A549 (cell line): ENCODE results near the gene LAMA2. TPM values are rescaled to one million over a fixed set of nuclear protein-coding genes. Genes with fewer than 3 reads are reported as not detected.

Source experiments
- ATAC-seq, 2 experiments: fragments of 200-7000 bp in 1 of 2; fragments of >200 bp in 1 of 2; cut with Nextera tagmentation in 1 of 2; cut with Tn5 transposase in 1 of 2; 3 replicates each; pipeline versions ENCODE4 v1.8.0 to v1.9.1; 2018 to 2020; ENCODE audit warnings: mild to moderate bottlenecking in 1 of 2, moderate library complexity in 1 of 2
- CTCF ChIA-PET: fragments of 300-600 bp; sonication (Branson Sonifier 250); formaldehyde crosslinking; extraction: SDS; loops from one replicate; lab custom pipeline; 2021; ENCODE audit warnings: antibody characterized with exemption, inconsistent platforms; lab: Yijun Ruan, JAX
- POLR2A ChIA-PET: fragments of 350-600 bp; formaldehyde crosslinking; extraction: SDS; loops from one replicate; lab custom pipeline; 2021; ENCODE audit warnings: antibody characterized with exemption, inconsistent platforms; lab: Yijun Ruan, JAX
- DNase-seq, 2 experiments: peaks; one replicate each; pipeline versions ENCODE4 v3.0.0 to v3.0.0-alpha.2; 2011 to 2016; ENCODE audit warnings: low read depth in 1 of 2, low spot score in 1 of 2
- FAIRE-seq: peaks from 2 replicates; lab custom pipeline; 2011; peaks lifted over from hg19 to GRCh38; lab: Jason Lieb, UNC
- H3K27ac ChIP-seq, 2 experiments: fragments of >200 bp; sonication (Bioruptor Twin); formaldehyde crosslinking; 3 replicates each; pipeline ENCODE4 v1.5.1; 2016 to 2017
- H3K4me1 ChIP-seq: fragments of >200 bp; sonication (Bioruptor Twin); formaldehyde crosslinking; 3 replicates; pipeline ENCODE4 v1.6.1; 2016
- H3K4me2 ChIP-seq: fragments of >200 bp; sonication (Bioruptor Twin); formaldehyde crosslinking; 3 replicates; pipeline ENCODE4 v1.6.1; 2016
- H3K4me3 ChIP-seq: fragments of >200 bp; sonication (Bioruptor Twin); formaldehyde crosslinking; 3 replicates; pipeline ENCODE4 v1.5.1; 2016
- H3K9me3 ChIP-seq: fragments of >200 bp; sonication (Bioruptor Twin); formaldehyde crosslinking; 3 replicates; pipeline ENCODE4 v1.6.1; 2016
- BHLHE40 ChIP-seq: IDR thresholded peaks from 2 replicates; pipeline ENCODE4 v1.6.1; 2012; ENCODE audit warnings: low read depth, low read length, inconsistent platforms
- CEBPB ChIP-seq, 2 experiments: fragments of >200 bp in 1 of 2; sonication (Bioruptor Twin) in 1 of 2; formaldehyde crosslinking in 1 of 2; IDR thresholded peaks; 2 replicates each; pipeline ENCODE4 v1.6.1; 2012 to 2016
- EHF ChIP-seq: fragments of 250-450 bp; sonication (Bioruptor Pico); IDR thresholded peaks from 2 replicates; pipeline ENCODE4 v1.5.0; 2020; ENCODE audit warnings: mild to moderate bottlenecking
- EHMT2 ChIP-seq: fragments of 200-600 bp; sonication (generic); IDR thresholded peaks from 2 replicates; pipeline ENCODE4 v1.6.1; 2016; ENCODE audit warnings: antibody characterized with exemption, low read depth, mild to moderate bottlenecking, moderate library complexity
- FOSL2 ChIP-seq, 2 experiments: fragments of 450-650 bp in 1 of 2; fragments of >200 bp in 1 of 2; sonication (Bioruptor Twin) in 1 of 2; formaldehyde crosslinking; IDR thresholded peaks; 2 replicates each; pipeline versions ENCODE4 v1.5.0 to v1.6.1; 2016 to 2020; ENCODE audit warnings: mild to moderate bottlenecking in 1 of 2, moderate library complexity in 1 of 2
- FOXS1 ChIP-seq: fragments of 250-450 bp; sonication (Bioruptor Pico); IDR thresholded peaks from 2 replicates; pipeline ENCODE4 v1.5.0; 2020; ENCODE audit warnings: mild to moderate bottlenecking, moderate library complexity
- GATA3 ChIP-seq: IDR thresholded peaks from 2 replicates; pipeline ENCODE4 v1.6.1; 2012; ENCODE audit warnings: borderline replicate concordance
- HDAC2 ChIP-seq: fragments of 200-600 bp; sonication (generic); IDR thresholded peaks from 2 replicates; pipeline ENCODE4 v1.6.1; 2016
- HES2 ChIP-seq: fragments of >200 bp; sonication (Bioruptor Twin); formaldehyde crosslinking; IDR thresholded peaks from 2 replicates; pipeline ENCODE4 v1.6.1; 2016
- HMGXB4 ChIP-seq: fragments of 250-450 bp; sonication (Bioruptor Pico); IDR thresholded peaks from 2 replicates; pipeline ENCODE4 v1.5.0; 2021; ENCODE audit warnings: mild to moderate bottlenecking, moderate library complexity, borderline replicate concordance
- HOXB13 ChIP-seq: fragments of 250-450 bp; sonication (Bioruptor Pico); IDR thresholded peaks from 2 replicates; pipeline ENCODE4 v1.5.0; 2020; ENCODE audit warnings: low read depth, mild to moderate bottlenecking, moderate library complexity
- JUN ChIP-seq, 2 experiments: fragments of >200 bp; sonication (Bioruptor Twin); formaldehyde crosslinking; IDR thresholded peaks; 2 replicates in 1 of 2; 3 replicates in 1 of 2; pipeline ENCODE4 v1.6.1; 2016 to 2017
- JUNB ChIP-seq: fragments of >200 bp; sonication (Bioruptor Twin); formaldehyde crosslinking; IDR thresholded peaks from 2 replicates; pipeline ENCODE4 v1.6.1; 2016
- KDM1A ChIP-seq: fragments of 200-600 bp; sonication (generic); IDR thresholded peaks from 2 replicates; pipeline ENCODE4 v1.6.1; 2016; ENCODE audit warnings: low read depth, mild to moderate bottlenecking
- NFE2L2 ChIP-seq: fragments of 150-350 bp; conservative IDR thresholded peaks from 2 replicates; pipeline ENCODE4 v1.6.1; 2014; ENCODE audit warnings: low read length
- PHF8 ChIP-seq: fragments of 200-600 bp; sonication (generic); IDR thresholded peaks from 2 replicates; pipeline ENCODE4 v1.6.1; 2016; ENCODE audit warnings: low read depth, mild to moderate bottlenecking, antibody characterized with exemption, moderate library complexity, borderline replicate concordance
- POLR2A ChIP-seq: IDR thresholded peaks from 2 replicates; pipeline ENCODE4 v1.6.1; 2012; ENCODE audit warnings: mild to moderate bottlenecking, low read length
- RARB ChIP-seq: fragments of 250-450 bp; sonication (Bioruptor Pico); IDR thresholded peaks from 2 replicates; pipeline ENCODE4 v1.8.0; 2021; ENCODE audit warnings: mild to moderate bottlenecking, moderate library complexity
- REST ChIP-seq: fragments of 200-600 bp; sonication (generic); IDR thresholded peaks from 2 replicates; pipeline ENCODE4 v1.6.1; 2016; ENCODE audit warnings: antibody characterized with exemption, mild to moderate bottlenecking, moderate library complexity
- RFX5 ChIP-seq: fragments of 450-650 bp; IDR thresholded peaks from 2 replicates; pipeline ENCODE4 v1.7.1; 2014; ENCODE audit warnings: antibody characterized with exemption, mild to moderate bottlenecking, moderate library complexity
- RNF2 ChIP-seq: fragments of 200-600 bp; sonication (generic); IDR thresholded peaks from 2 replicates; pipeline ENCODE4 v1.6.1; 2016; ENCODE audit warnings: low read depth, mild to moderate bottlenecking, antibody characterized with exemption, moderate library complexity, borderline replicate concordance
- ZFP36 ChIP-seq: fragments of 450-650 bp; IDR thresholded peaks from 2 replicates; pipeline ENCODE4 v1.6.1; 2014; ENCODE audit warnings: borderline replicate concordance; ENCODE audit not compliant: partially characterized antibody
- ZSCAN20 ChIP-seq: fragments of 250-450 bp; sonication (Bioruptor Pico); IDR thresholded peaks from 2 replicates; pipeline ENCODE4 v1.8.0; 2022; ENCODE audit warnings: mild to moderate bottlenecking, moderate library complexity
- WGBS: methylation state at CpG from one replicate; pipeline ENCODE4 v1.1.6; 2017; ENCODE audit errors: missing lambda C conversion rate; 5-methylcytosine and 5-hydroxymethylcytosine counted together
- polyA plus RNA-seq, 4 experiments: library from polyadenylated mRNA; depleted of rRNA in 3 of 4; stranded (reverse); fragments of >200 nt; fragmentation: RNase III in 1 of 4; extraction: RNeasy Plus Mini Kit Qiagen cat#74134 plus additional on column Dnase treatment in 1 of 4; gene quantifications; 2 replicates in 3 of 4; 3 replicates in 1 of 4; pipeline ENCODE4 v1.2.3, GENCODE V29; 2011 to 2017
- TF ChIP-seq, protein P1 (sequence below): IDR thresholded peaks from 2 replicates; pipeline ENCODE4 v1.6.1; 2012
- TF ChIP-seq, protein P2 (sequence below): fragments of >200 bp; sonication (Bioruptor Twin); formaldehyde crosslinking; IDR thresholded peaks from 3 replicates; pipeline ENCODE4 v1.6.1; 2016
- TF ChIP-seq, protein P3 (sequence below): fragments of >200 bp; sonication (Bioruptor Twin); formaldehyde crosslinking; IDR thresholded peaks from 3 replicates; pipeline ENCODE4 v1.5.1; 2016

LAMA2 gene
- polyA plus RNA-seq, 2 of the 4 experiments (the other 2 are of a cell fraction) = 0.21 to 1.3 TPM

DNA sequence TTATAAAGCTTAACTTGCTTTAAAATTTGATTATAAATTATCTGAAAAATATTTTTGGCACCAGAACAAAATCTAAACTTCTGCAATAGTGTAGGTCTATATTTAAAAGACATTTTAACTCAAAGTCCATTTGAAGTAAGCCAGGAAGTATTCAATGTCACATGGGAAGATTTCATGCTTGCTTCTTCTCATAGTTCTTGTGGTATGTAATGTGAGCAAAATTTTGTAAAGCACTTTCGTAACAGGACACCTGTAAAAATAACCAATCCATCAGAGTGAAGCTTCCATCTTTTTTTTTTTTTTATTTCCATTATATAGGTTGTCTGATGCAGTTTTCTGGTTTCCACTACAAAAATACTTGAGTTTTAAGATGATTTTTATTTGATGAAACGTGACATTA lies 386.1 kb downstream of the LAMA2 start:
- no peak overlapping the region for H3K4me2 ChIP-seq
- no peak overlapping the region for H3K4me3 ChIP-seq
- WGBS = 44% methylated on average over 2 of the region's 2 CpGs
- FAIRE-seq (no peak), ATAC-seq (no peak), DNase-seq (no peak)
- CTCF ChIA-PET = no interaction called here
- POLR2A ChIA-PET = no interaction called here
- H3K9me3 ChIP-seq = no peaks in the 10 kb centered on the region
- no peaks in the 10 kb centered on the region for H3K4me1 ChIP-seq
- H3K27ac ChIP-seq = no peak overlapping the region
- TF ChIP-seq HOXB13 (CRISPR knock-in tag) (no peak), EHMT2 (no peak), RNF2 (no peak), ZFP36 (no peak), REST (no peak), POLR2A (no peak), GATA3 (no peak), CEBPB (IDR thresholded peaks at IDR 0.05) (no peak), KDM1A (no peak), HDAC2 (no peak), HES2 (no peak), JUN (IDR thresholded peaks at IDR 0.05) (no peak), JUNB (no peak)
- TF ChIP-seq, protein P1, sequence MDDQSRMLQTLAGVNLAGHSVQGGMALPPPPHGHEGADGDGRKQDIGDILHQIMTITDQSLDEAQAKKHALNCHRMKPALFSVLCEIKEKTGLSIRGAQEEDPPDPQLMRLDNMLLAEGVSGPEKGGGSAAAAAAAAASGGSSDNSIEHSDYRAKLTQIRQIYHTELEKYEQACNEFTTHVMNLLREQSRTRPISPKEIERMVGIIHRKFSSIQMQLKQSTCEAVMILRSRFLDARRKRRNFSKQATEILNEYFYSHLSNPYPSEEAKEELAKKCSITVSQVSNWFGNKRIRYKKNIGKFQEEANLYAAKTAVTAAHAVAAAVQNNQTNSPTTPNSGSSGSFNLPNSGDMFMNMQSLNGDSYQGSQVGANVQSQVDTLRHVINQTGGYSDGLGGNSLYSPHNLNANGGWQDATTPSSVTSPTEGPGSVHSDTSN = no peak
- TF ChIP-seq, protein P2, sequence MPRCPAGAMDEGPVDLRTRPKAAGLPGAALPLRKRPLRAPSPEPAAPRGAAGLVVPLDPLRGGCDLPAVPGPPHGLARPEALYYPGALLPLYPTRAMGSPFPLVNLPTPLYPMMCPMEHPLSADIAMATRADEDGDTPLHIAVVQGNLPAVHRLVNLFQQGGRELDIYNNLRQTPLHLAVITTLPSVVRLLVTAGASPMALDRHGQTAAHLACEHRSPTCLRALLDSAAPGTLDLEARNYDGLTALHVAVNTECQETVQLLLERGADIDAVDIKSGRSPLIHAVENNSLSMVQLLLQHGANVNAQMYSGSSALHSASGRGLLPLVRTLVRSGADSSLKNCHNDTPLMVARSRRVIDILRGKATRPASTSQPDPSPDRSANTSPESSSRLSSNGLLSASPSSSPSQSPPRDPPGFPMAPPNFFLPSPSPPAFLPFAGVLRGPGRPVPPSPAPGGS = no peak

DNA sequence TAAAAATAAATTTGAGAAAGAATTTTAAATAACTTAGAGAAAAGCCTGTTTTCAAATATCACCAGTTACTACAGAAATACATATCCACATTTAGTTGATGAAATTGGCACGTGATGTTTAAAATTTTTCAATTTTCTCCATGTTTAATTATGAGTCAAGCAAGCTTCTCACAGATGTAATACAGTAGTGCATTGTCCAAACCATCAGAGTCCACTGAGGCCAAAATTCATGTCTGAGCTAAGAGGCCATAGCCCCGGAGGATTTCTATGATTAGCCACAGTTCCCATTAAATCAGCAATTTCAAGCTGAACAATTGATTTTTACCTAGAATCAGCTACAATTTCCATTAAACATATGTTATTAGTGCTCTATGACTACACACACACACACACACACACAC lies 387.0 kb downstream of the LAMA2 start:
- Histone ChIP-seq H3K4me1 (no peaks in the 10 kb centered on the region), H3K9me3 (no peaks in the 10 kb centered on the region), H3K4me2 (no peak overlapping the region), H3K27ac (no peak overlapping the region)
- ChIA-PET POLR2A (no interaction called here), CTCF (interaction anchor here (2.1 kb wide), 1 partner anchor 11 kb away, joined by 4 read pairs; no protein-coding TSS in a partner anchor)
- 47% methylated on average over 2 of the region's 2 CpGs for WGBS
- FAIRE-seq (no peak), ATAC-seq (no peak), DNase-seq (no peak)
- TF ChIP-seq FOSL2 (IDR thresholded peaks at IDR 0.05) (no peak), FOSL2 (CRISPR knock-in tag; IDR thresholded peaks at IDR 0.05) (no peak), HMGXB4 (CRISPR knock-in tag) (no peak), ZSCAN20 (CRISPR knock-in tag) (no peak), NFE2L2 (no peak), BHLHE40 (no peak), EHF (CRISPR knock-in tag) (no peak), FOXS1 (CRISPR knock-in tag) (no peak), RFX5 (no peak), PHF8 (no peak), RARB (CRISPR knock-in tag) (no peak)
- TF ChIP-seq, protein P3, sequence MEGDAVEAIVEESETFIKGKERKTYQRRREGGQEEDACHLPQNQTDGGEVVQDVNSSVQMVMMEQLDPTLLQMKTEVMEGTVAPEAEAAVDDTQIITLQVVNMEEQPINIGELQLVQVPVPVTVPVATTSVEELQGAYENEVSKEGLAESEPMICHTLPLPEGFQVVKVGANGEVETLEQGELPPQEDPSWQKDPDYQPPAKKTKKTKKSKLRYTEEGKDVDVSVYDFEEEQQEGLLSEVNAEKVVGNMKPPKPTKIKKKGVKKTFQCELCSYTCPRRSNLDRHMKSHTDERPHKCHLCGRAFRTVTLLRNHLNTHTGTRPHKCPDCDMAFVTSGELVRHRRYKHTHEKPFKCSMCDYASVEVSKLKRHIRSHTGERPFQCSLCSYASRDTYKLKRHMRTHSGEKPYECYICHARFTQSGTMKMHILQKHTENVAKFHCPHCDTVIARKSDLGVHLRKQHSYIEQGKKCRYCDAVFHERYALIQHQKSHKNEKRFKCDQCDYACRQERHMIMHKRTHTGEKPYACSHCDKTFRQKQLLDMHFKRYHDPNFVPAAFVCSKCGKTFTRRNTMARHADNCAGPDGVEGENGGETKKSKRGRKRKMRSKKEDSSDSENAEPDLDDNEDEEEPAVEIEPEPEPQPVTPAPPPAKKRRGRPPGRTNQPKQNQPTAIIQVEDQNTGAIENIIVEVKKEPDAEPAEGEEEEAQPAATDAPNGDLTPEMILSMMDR = no peak
- TF ChIP-seq, all 56 proteins: peak for 0
- H3K4me3 ChIP-seq = no peak overlapping the region
